H1 (cell line): ENCODE data around the gene RBM34. TPM values are rescaled to one million over a fixed set of nuclear protein-coding genes. Genes with fewer than 3 reads are reported as not detected.

Experiments used
- CTCF ChIA-PET: fragments of 300-600 bp; sonication (Branson Sonifier 250); formaldehyde crosslinking; loops from one replicate; lab custom pipeline; 2021; ENCODE audit not compliant: partially characterized antibody; lab: Charles Lee
- POLR2A ChIA-PET: fragments of 300-600 bp; sonication (Branson Sonifier 250); formaldehyde crosslinking; loops from one replicate; lab custom pipeline; 2021; ENCODE audit warnings: inconsistent platforms; ENCODE audit not compliant: partially characterized antibody; lab: Charles Lee
- DNase-seq, 2 experiments: peaks; one replicate each; pipeline versions ENCODE4 v3.0.0 to v3.0.0-alpha.2; 2010 to 2022; ENCODE audit warnings: low spot score in 2 of 2, low read depth in 1 of 2, mixed read lengths in 1 of 2
- FAIRE-seq: peaks from 2 replicates; lab custom pipeline; 2011; peaks lifted over from hg19 to GRCh38; lab: Jason Lieb, UNC
- H2AFZ ChIP-seq: 2 replicates; pipeline ENCODE4 v1.8.1; 2012; ENCODE audit warnings: low read length, inconsistent platforms
- H2AK5ac ChIP-seq: 2 replicates; pipeline ENCODE4 v1.6.1; 2013; ENCODE audit warnings: low read depth, low read length
- H2BK120ac ChIP-seq: replicated peaks from 2 replicates; pipeline ENCODE3; 2013; ENCODE audit warnings: low read depth, low read length, inconsistent platforms
- H2BK12ac ChIP-seq: 2 replicates; pipeline ENCODE4 v1.6.1; 2013; ENCODE audit warnings: low read depth, low read length
- H2BK15ac ChIP-seq: 2 replicates; pipeline ENCODE4 v1.6.1; 2013; ENCODE audit warnings: low read length
- H2BK20ac ChIP-seq: 2 replicates; pipeline ENCODE4 v1.6.1; 2013; ENCODE audit warnings: low read length
- H2BK5ac ChIP-seq: 2 replicates; pipeline ENCODE4 v1.6.1; 2013; ENCODE audit warnings: low read depth, low read length
- H3K14ac ChIP-seq: 2 replicates; pipeline ENCODE4 v1.6.1; 2013; ENCODE audit warnings: inconsistent platforms; ENCODE audit not compliant: insufficient read length
- H3K18ac ChIP-seq: 2 replicates; pipeline ENCODE4 v1.6.1; 2013; ENCODE audit warnings: low read length; ENCODE audit errors: extremely low read depth
- H3K23ac ChIP-seq: 2 replicates; pipeline ENCODE4 v1.6.1; 2013; ENCODE audit warnings: inconsistent platforms; ENCODE audit not compliant: insufficient read length
- H3K23me2 ChIP-seq: 2 replicates; pipeline ENCODE4 v1.6.1; 2013; ENCODE audit warnings: low read depth, low read length
- H3K27ac ChIP-seq: 2 replicates; pipeline ENCODE4 v1.6.1; 2011; ENCODE audit warnings: low read depth, low read length, inconsistent platforms
- H3K27me3 ChIP-seq, 4 experiments: replicated peaks in 1 of 4; 1 replicate in 1 of 4; 2 replicates in 3 of 4; pipeline versions ENCODE4 v1.6.1 to v1.8.1; 2011 to 2013; ENCODE audit warnings: low read length in 3 of 4, mild to moderate bottlenecking in 3 of 4, inconsistent platforms in 2 of 4, mixed read lengths in 2 of 4, moderate library complexity in 1 of 4; ENCODE audit not compliant: control insufficient read depth in 3 of 4, insufficient read depth in 3 of 4; ENCODE audit errors: extremely low read depth in 1 of 4
- H3K36me3 ChIP-seq, 4 experiments: 2 replicates each; pipeline versions ENCODE4 v1.6.1 to v1.8.1; 2011 to 2013; ENCODE audit warnings: mild to moderate bottlenecking in 4 of 4, low read length in 3 of 4, moderate library complexity in 2 of 4, control low read depth in 1 of 4, inconsistent platforms in 1 of 4; ENCODE audit not compliant: insufficient read depth in 4 of 4, control insufficient read depth in 2 of 4
- H3K4ac ChIP-seq: replicated peaks from 2 replicates; pipeline ENCODE3; 2013; ENCODE audit warnings: low read length, low read depth, mixed read lengths, inconsistent platforms; ENCODE audit not compliant: insufficient read length
- H3K4me1 ChIP-seq, 4 experiments: replicated peaks in 1 of 4; 1 replicate in 1 of 4; 2 replicates in 3 of 4; pipeline versions ENCODE4 v1.6.1 to v1.8.1; 2011 to 2013; ENCODE audit warnings: low read length in 3 of 4, inconsistent platforms in 2 of 4, mixed read lengths in 1 of 4; ENCODE audit not compliant: insufficient read depth in 4 of 4, control insufficient read depth in 3 of 4
- H3K4me2 ChIP-seq, 2 experiments: 2 replicates each; pipeline versions ENCODE4 v1.6.1 to v1.8.1; 2011 to 2013; ENCODE audit warnings: low read depth in 2 of 2, low read length in 2 of 2, control low read depth in 1 of 2, inconsistent platforms in 1 of 2, mild to moderate bottlenecking in 1 of 2; ENCODE audit not compliant: insufficient read depth in 1 of 2
- H3K4me3 ChIP-seq, 4 experiments: fragments of 200-600, 300-600 bp in 1 of 4; sonication (generic), shearing (Covaris generic), sonication (Bioruptor Twin) in 1 of 4; 2 replicates each; pipeline versions ENCODE4 v1.5.1 to v1.8.1; 2011 to 2016; ENCODE audit warnings: low read length in 4 of 4, low read depth in 3 of 4, control low read depth in 2 of 4, inconsistent platforms in 2 of 4, mild to moderate bottlenecking in 2 of 4, mixed read lengths in 1 of 4, moderate library complexity in 1 of 4; ENCODE audit not compliant: insufficient read depth in 2 of 4; ENCODE audit errors: extremely low read depth in 1 of 4
- H3K56ac ChIP-seq: replicated peaks from 2 replicates; pipeline ENCODE3; 2013; ENCODE audit warnings: low read depth, mild to moderate bottlenecking, mixed read lengths, low read length, inconsistent platforms; ENCODE audit not compliant: insufficient read length
- H3K79me1 ChIP-seq: 2 replicates; pipeline ENCODE4 v1.6.1; 2013; ENCODE audit warnings: low read depth, low read length, control low read depth
- H3K79me2 ChIP-seq, 2 experiments: 2 replicates each; pipeline versions ENCODE4 v1.6.1 to v1.8.1; 2012 to 2013; ENCODE audit warnings: low read length in 2 of 2, mild to moderate bottlenecking in 2 of 2, inconsistent platforms in 1 of 2; ENCODE audit not compliant: insufficient read depth in 2 of 2, control insufficient read depth in 1 of 2
- H3K9ac ChIP-seq, 4 experiments: replicated peaks in 1 of 4; 1 replicate in 1 of 4; 2 replicates in 3 of 4; pipeline versions ENCODE4 v1.6.1 to v1.8.1; 2011 to 2013; ENCODE audit warnings: low read depth in 3 of 4, low read length in 3 of 4, control low read depth in 2 of 4, mild to moderate bottlenecking in 2 of 4, moderate library complexity in 2 of 4, inconsistent platforms in 1 of 4; ENCODE audit errors: extremely low read depth in 1 of 4
- H3K9me3 ChIP-seq, 2 experiments: 2 replicates each; pipeline versions ENCODE4 v1.6.1 to v1.8.1; 2012 to 2013; ENCODE audit warnings: mild to moderate bottlenecking in 2 of 2, moderate library complexity in 2 of 2, control low read depth in 1 of 2, inconsistent platforms in 1 of 2, low read depth in 1 of 2, low read length in 1 of 2, mixed read lengths in 1 of 2; ENCODE audit not compliant: insufficient read depth in 2 of 2
- H4K20me1 ChIP-seq, 2 experiments: replicated peaks in 1 of 2; 2 replicates each; pipeline versions ENCODE3 to v1.8.1; 2011 to 2013; ENCODE audit warnings: inconsistent platforms in 2 of 2, low read length in 2 of 2, mild to moderate bottlenecking in 1 of 2; ENCODE audit not compliant: insufficient read depth in 2 of 2, control insufficient read depth in 1 of 2
- H4K5ac ChIP-seq: 2 replicates; pipeline ENCODE4 v1.6.1; 2013; ENCODE audit warnings: low read length, low read depth, mixed read lengths, inconsistent platforms; ENCODE audit not compliant: insufficient read length
- H4K8ac ChIP-seq: 2 replicates; pipeline ENCODE4 v1.8.0; 2013; ENCODE audit warnings: mild to moderate bottlenecking, moderate library complexity, low read length, inconsistent platforms; ENCODE audit not compliant: insufficient read depth; ENCODE audit errors: extremely low read depth
- H4K91ac ChIP-seq: replicated peaks from 2 replicates; pipeline ENCODE3; 2013; ENCODE audit warnings: low read length, mixed read lengths, inconsistent platforms; ENCODE audit not compliant: insufficient read length
- ATF3 ChIP-seq: IDR thresholded peaks from 2 replicates; pipeline ENCODE4 v1.6.1; 2011; ENCODE audit warnings: low read depth, mild to moderate bottlenecking, low read length; ENCODE audit not compliant: insufficient read depth
- CHD1 ChIP-seq: IDR thresholded peaks from 2 replicates; pipeline ENCODE4 v1.6.1; 2012; ENCODE audit warnings: low read depth, low read length, improper control_type of control experiment
- CTCF ChIP-seq, 3 experiments: IDR thresholded peaks; 1 replicate in 2 of 3; 2 replicates in 1 of 3; pipeline versions ENCODE4 v1.5.1 to v1.6.1; 2011; ENCODE audit warnings: low read length in 3 of 3, mild to moderate bottlenecking in 3 of 3, inconsistent platforms in 2 of 3, low read depth in 1 of 3, moderate library complexity in 1 of 3; ENCODE audit not compliant: insufficient read depth in 1 of 3; ENCODE audit errors: control extremely low read depth in 1 of 3
- FOSL1 ChIP-seq: IDR thresholded peaks from 2 replicates; pipeline ENCODE4 v1.6.1; 2011; ENCODE audit warnings: mild to moderate bottlenecking, low read depth, low read length, moderate library complexity; ENCODE audit not compliant: insufficient read depth
- KDM4A ChIP-seq: IDR thresholded peaks from one replicate; pipeline ENCODE4 v1.7.1; 2012; ENCODE audit warnings: low read depth, mild to moderate bottlenecking, moderate library complexity, low read length, inconsistent platforms; ENCODE audit not compliant: severe bottlenecking
- KDM5A ChIP-seq: fragments of 200-600 bp; IDR thresholded peaks from 2 replicates; pipeline ENCODE4 v1.7.1; 2012; ENCODE audit warnings: mild to moderate bottlenecking, low read length, inconsistent platforms, mixed read lengths
- PHF8 ChIP-seq: fragments of 200-600 bp; sonication (generic); conservative IDR thresholded peaks from 2 replicates; pipeline ENCODE4 v1.7.1; 2012; ENCODE audit warnings: low read depth, mild to moderate bottlenecking, inconsistent platforms, low read length, moderate library complexity
- POLR2A ChIP-seq, 2 experiments: IDR thresholded peaks; 1 replicate in 1 of 2; 2 replicates in 1 of 2; pipeline ENCODE4 v1.6.1; 2011; ENCODE audit warnings: low read depth in 2 of 2, low read length in 2 of 2, mild to moderate bottlenecking in 2 of 2; ENCODE audit errors: control extremely low read depth in 1 of 2
- POU5F1 ChIP-seq: IDR thresholded peaks from 2 replicates; pipeline ENCODE4 v1.6.1; 2011; ENCODE audit warnings: low read depth, mild to moderate bottlenecking, low read length, moderate library complexity
- RAD21 ChIP-seq, 2 experiments: IDR thresholded peaks in 1 of 2; conservative IDR thresholded peaks in 1 of 2; 2 replicates each; pipeline ENCODE4 v1.6.1; 2011; ENCODE audit warnings: low read depth in 2 of 2, low read length in 2 of 2, improper control_type of control experiment in 1 of 2, inconsistent platforms in 1 of 2, mild to moderate bottlenecking in 1 of 2, moderate library complexity in 1 of 2
- RFX5 ChIP-seq: IDR thresholded peaks from 2 replicates; pipeline ENCODE4 v1.6.1; 2011; ENCODE audit warnings: low read depth, low read length, improper control_type of control experiment, borderline replicate concordance
- WGBS, 2 experiments: shearing (Covaris generic) in 1 of 2; methylation state at CpG; one replicate each; pipeline versions ENCODE4 v1.1.6 to v1.1.7; 2013 to 2015; ENCODE audit warnings: low lambda C conversion rate in 2 of 2, mixed read lengths in 2 of 2, inconsistent platforms in 1 of 2, low coverage in 1 of 2, missing lambda C conversion rate in 1 of 2; ENCODE audit not compliant: insufficient replicate concordance in 2 of 2, insufficient coverage in 1 of 2, insufficient read length in 1 of 2; ENCODE audit errors: extremely low coverage in 1 of 2, missing lambda C conversion rate in 1 of 2; 5-methylcytosine and 5-hydroxymethylcytosine counted together
- polyA plus RNA-seq, 7 experiments: library from polyadenylated mRNA; depleted of rRNA in 3 of 7; stranded (reverse) in 5 of 7; unstranded in 2 of 7; fragments of >200 nt in 5 of 7; fragments of 200-250 nt in 2 of 7; gene quantifications; 1 replicate in 5 of 7; 2 replicates in 1 of 7; 4 replicates in 1 of 7; pipeline versions ENCODE4 v1.2.1 to v1.2.3, GENCODE V29; 2011 to 2013; ENCODE audit warnings: missing spikeins in 2 of 7, mixed read lengths in 2 of 7
- total RNA-seq: library from RNA; stranded (reverse); fragmentation: NEBNext Ultra II Directional; extraction: Animal tissue kit (Norgen Biotek cat#: 25700); gene quantifications from 2 replicates; pipeline ENCODE4 v1.2.1, GENCODE V29; 2021

Gene RBM34
- total and polyA plus RNA-seq, 2 of the 8 experiments (the other 6 are each of a cell fraction or from before 2014, with no cell fraction given) = 18.8 to 108 TPM

GRCh38 chr1:235102259-235102582, 58.8 kb downstream of the RBM34 start:
- Histone ChIP-seq H2BK15ac (no peak overlapping the region), H3K23ac (no peak overlapping the region), H3K36me3 (peaks cover 0 to under 1% (median under 1%) of the 10 kb centered on the region in 4 experiments; a peak in 1 of 8 replicates), H3K4ac (no peak overlapping the region), H3K79me2 (no peaks in the 10 kb centered on the region), H3K56ac (no peak overlapping the region), H3K18ac (no peak overlapping the region), H2BK20ac (no peak overlapping the region), H3K27ac (no peak overlapping the region), H3K14ac (no peak overlapping the region), H4K5ac (no peak overlapping the region), H4K20me1 (peaks cover 0 to 2% of the 10 kb centered on the region in 2 experiments), H2AFZ (no peak overlapping the region), H3K23me2 (no peaks in the 10 kb centered on the region; the same call in 1 of the 2 replicates), H2BK120ac (no peak overlapping the region), H2BK5ac (no peak overlapping the region), H3K9ac (no peak overlapping the region), H2BK12ac (no peak overlapping the region), H4K8ac (no peak overlapping the region), H3K4me2 (no peak overlapping the region), H3K27me3 (no peaks in the 10 kb centered on the region), H3K9me3 (no peaks in the 10 kb centered on the region), H3K4me3 (no peak overlapping the region), H3K79me1 (no peaks in the 10 kb centered on the region), H4K91ac (no peak overlapping the region), H3K4me1 (peaks cover 0 to 3% (median 0%) of the 10 kb centered on the region in 4 experiments; a peak in 3 of 7 replicates), H2AK5ac (no peak overlapping the region; the same call in 1 of the 2 replicates)
- DNase-seq (no peak), FAIRE-seq (no peak)
- WGBS, 2 experiments = 95% methylated on average over 3 of the region's 3 CpGs; no CpG with 5 or more reads in 1 of the 2 experiments
- POLR2A ChIA-PET = interaction anchor here (0.5 to 0.9 kb wide), 2 partner anchors 9 to 134 kb away, joined by 3 read pairs; no protein-coding TSS in a partner anchor
- CTCF ChIA-PET = interaction anchor here (1.1 to 1.5 kb wide), 2 partner anchors 11 to 18 kb away, joined by 3 to 5 read pairs; no protein-coding TSS in a partner anchor
- TF ChIP-seq RAD21 (IDR thresholded peaks at IDR 0.05 in 1 of 2, conservative IDR thresholded peaks at IDR 0.05 in 1 of 2; ENCODE audit: low read depth in 2 of 2, low read length in 2 of 2) (no peak), CTCF (IDR thresholded peaks at IDR 0.05; ENCODE audit: control extremely low read depth in 1 of 3, insufficient read depth in 1 of 3, low read depth in 1 of 3, low read length in 3 of 3) (no peak), ATF3 (no peak), CHD1 (no peak), KDM4A (no peak), FOSL1 (no peak), KDM5A (no peak), POU5F1 (no peak), RFX5 (no peak), POLR2A (IDR thresholded peaks at IDR 0.05; ENCODE audit: control extremely low read depth in 1 of 2, low read depth in 2 of 2, low read length in 2 of 2) (no peak), PHF8 (no peak)
